PC-3 (cell line): ENCODE results near the gene OR2H1.

ENCODE experiments used
- EZH2phosphoT487 ChIP-seq: fragments of 300-600 bp; sonication (generic); IDR thresholded peaks from 2 replicates; pipeline ENCODE4 v1.6.1; 2018; ENCODE audit warnings: mild to moderate bottlenecking, antibody characterized with exemption, low read length, borderline replicate concordance
- TF ChIP-seq, protein P1 (sequence below): fragments of 300-600 bp; sonication (generic); conservative IDR thresholded peaks from 2 replicates; pipeline ENCODE4 v1.5.1; 2017; ENCODE audit warnings: antibody characterized with exemption, low read depth, mild to moderate bottlenecking, low read length

- TF ChIP-seq, protein P1, sequence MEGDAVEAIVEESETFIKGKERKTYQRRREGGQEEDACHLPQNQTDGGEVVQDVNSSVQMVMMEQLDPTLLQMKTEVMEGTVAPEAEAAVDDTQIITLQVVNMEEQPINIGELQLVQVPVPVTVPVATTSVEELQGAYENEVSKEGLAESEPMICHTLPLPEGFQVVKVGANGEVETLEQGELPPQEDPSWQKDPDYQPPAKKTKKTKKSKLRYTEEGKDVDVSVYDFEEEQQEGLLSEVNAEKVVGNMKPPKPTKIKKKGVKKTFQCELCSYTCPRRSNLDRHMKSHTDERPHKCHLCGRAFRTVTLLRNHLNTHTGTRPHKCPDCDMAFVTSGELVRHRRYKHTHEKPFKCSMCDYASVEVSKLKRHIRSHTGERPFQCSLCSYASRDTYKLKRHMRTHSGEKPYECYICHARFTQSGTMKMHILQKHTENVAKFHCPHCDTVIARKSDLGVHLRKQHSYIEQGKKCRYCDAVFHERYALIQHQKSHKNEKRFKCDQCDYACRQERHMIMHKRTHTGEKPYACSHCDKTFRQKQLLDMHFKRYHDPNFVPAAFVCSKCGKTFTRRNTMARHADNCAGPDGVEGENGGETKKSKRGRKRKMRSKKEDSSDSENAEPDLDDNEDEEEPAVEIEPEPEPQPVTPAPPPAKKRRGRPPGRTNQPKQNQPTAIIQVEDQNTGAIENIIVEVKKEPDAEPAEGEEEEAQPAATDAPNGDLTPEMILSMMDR, result no peak
- TF ChIP-seq EZH2phosphoT487, result no peak
These were observed 21.0 kb downstream of the OR2H1 start for GRCh38 chr6:29477923-29478450.
